ENCODE measurements around the gene BPIFB6.

Gene BPIFB6

GRCh38 chr20:33084722-33085121 lies 53.3 kb downstream of the BPIFB6 start:
- Histone ChIP-seq H3K27me3 (ENCODE audit: insufficient read depth, low read length) (no peaks in the 10 kb centered on the region), H2AFZ (ENCODE audit: insufficient read depth, low read length, poor library complexity) (no peak overlapping the region), H2BK5ac (ENCODE audit: low read depth, low read length, poor library complexity) (no peak overlapping the region), H3K27ac (ENCODE audit: low read depth, low read length) (no peak overlapping the region), H3K79me2 (ENCODE audit: control insufficient read depth, insufficient read depth, low read length, poor library complexity) (no peaks in the 10 kb centered on the region), H3K9ac (ENCODE audit: low read length) (no peak overlapping the region), H3K4me3 (ENCODE audit: low read depth, low read length) (no peak overlapping the region), H3K79me1 (ENCODE audit: low read length) (no peaks in the 10 kb centered on the region), H3K9me3 (ENCODE audit: insufficient read depth, low read depth, low read length) (peaks cover 3% of the 10 kb centered on the region), H3K14ac (ENCODE audit: low read length) (no peak overlapping the region), H3K4me1 (ENCODE audit: control insufficient read depth in 1 of 2, insufficient read depth in 2 of 2, low read length in 2 of 2) (no peaks in the 10 kb centered on the region), H4K91ac (ENCODE audit: low read depth, low read length) (no peak overlapping the region), H3K18ac (ENCODE audit: low read length) (no peak overlapping the region), H2BK12ac (ENCODE audit: low read length) (no peak overlapping the region), H4K8ac (ENCODE audit: low read depth, low read length) (no peak overlapping the region), H3K4me2 (ENCODE audit: low read length) (no peak overlapping the region), H2BK120ac (ENCODE audit: insufficient read depth, low read length, poor library complexity) (no peak overlapping the region), H2AK5ac (ENCODE audit: low read length) (no peak overlapping the region), H3K4ac (ENCODE audit: low read depth, low read length) (no peak overlapping the region), H3K23ac (ENCODE audit: low read length) (no peak overlapping the region), H3K36me3 (ENCODE audit: control insufficient read depth in 1 of 2, insufficient read depth in 2 of 2, low read length in 2 of 2) (no peaks in the 10 kb centered on the region), H4K12ac (ENCODE audit: low read depth, low read length) (no peak overlapping the region)
- DNase-seq = no peak
- no CpG with 5 or more reads among the region's 15 CpGs for WGBS (ENCODE audit: extremely low coverage, insufficient coverage, insufficient read length)

GRCh38 chr20:33086052-33086722 lies 54.7 kb downstream of the BPIFB6 start:
- no peak overlapping the region for H4K8ac ChIP-seq (ENCODE audit: low read depth, low read length)
- H3K79me1 ChIP-seq (ENCODE audit: low read length) = no peaks in the 10 kb centered on the region
- no peaks in the 10 kb centered on the region for H3K27me3 ChIP-seq (ENCODE audit: insufficient read depth, low read length)
- no peak overlapping the region for H2BK5ac ChIP-seq (ENCODE audit: low read depth, low read length, poor library complexity)
- no peaks in the 10 kb centered on the region for H3K36me3 ChIP-seq (ENCODE audit: control insufficient read depth in 1 of 2, insufficient read depth in 2 of 2, low read length in 2 of 2)
- no peak overlapping the region for H3K4me2 ChIP-seq (ENCODE audit: low read length)
- DNase-seq = no peak
- peaks cover 3% of the 10 kb centered on the region for H3K9me3 ChIP-seq (ENCODE audit: insufficient read depth, low read depth, low read length)
- no peaks in the 10 kb centered on the region for H3K4me1 ChIP-seq (ENCODE audit: control insufficient read depth in 1 of 2, insufficient read depth in 2 of 2, low read length in 2 of 2)
- H4K91ac ChIP-seq (ENCODE audit: low read depth, low read length) = no peak overlapping the region
- no peak overlapping the region for H3K27ac ChIP-seq (ENCODE audit: low read depth, low read length)
- no peak overlapping the region for H3K18ac ChIP-seq (ENCODE audit: low read length)
- no peak overlapping the region for H3K4me3 ChIP-seq (ENCODE audit: low read depth, low read length)
- H2AFZ ChIP-seq (ENCODE audit: insufficient read depth, low read length, poor library complexity) = no peak overlapping the region
- H2BK120ac ChIP-seq (ENCODE audit: insufficient read depth, low read length, poor library complexity) = no peak overlapping the region
- WGBS (ENCODE audit: extremely low coverage, insufficient coverage, insufficient read length) = no CpG with 5 or more reads among the region's 14 CpGs
- no peak overlapping the region for H3K23ac ChIP-seq (ENCODE audit: low read length)
- H2AK5ac ChIP-seq (ENCODE audit: low read length) = no peak overlapping the region
- no peak overlapping the region for H4K12ac ChIP-seq (ENCODE audit: low read depth, low read length)
- H2BK12ac ChIP-seq (ENCODE audit: low read length) = no peak overlapping the region
- H3K14ac ChIP-seq (ENCODE audit: low read length) = no peak overlapping the region
- no peak overlapping the region for H3K9ac ChIP-seq (ENCODE audit: low read length)
- no peak overlapping the region for H3K4ac ChIP-seq (ENCODE audit: low read depth, low read length)
- no peaks in the 10 kb centered on the region for H3K79me2 ChIP-seq (ENCODE audit: control insufficient read depth, insufficient read depth, low read length, poor library complexity)

- WGBS (ENCODE audit: extremely low coverage, insufficient coverage, insufficient read length) = no CpG with 5 or more reads among the region's 3 CpGs
- H4K8ac ChIP-seq (ENCODE audit: low read depth, low read length) = no peak overlapping the region
- H2BK120ac ChIP-seq (ENCODE audit: insufficient read depth, low read length, poor library complexity) = no peak overlapping the region
- H4K91ac ChIP-seq (ENCODE audit: low read depth, low read length) = no peak overlapping the region
- H3K23ac ChIP-seq (ENCODE audit: low read length) = no peak overlapping the region
- H3K27me3 ChIP-seq (ENCODE audit: insufficient read depth, low read length) = no peaks in the 10 kb centered on the region
- H3K79me2 ChIP-seq (ENCODE audit: control insufficient read depth, insufficient read depth, low read length, poor library complexity) = no peaks in the 10 kb centered on the region
- no peak overlapping the region for H3K9ac ChIP-seq (ENCODE audit: low read length)
- no peak overlapping the region for H3K18ac ChIP-seq (ENCODE audit: low read length)
- H3K4me1 ChIP-seq (ENCODE audit: control insufficient read depth in 1 of 2, insufficient read depth in 2 of 2, low read length in 2 of 2) = no peaks in the 10 kb centered on the region
- no peak overlapping the region for H3K4me2 ChIP-seq (ENCODE audit: low read length)
- no peak overlapping the region for H3K27ac ChIP-seq (ENCODE audit: low read depth, low read length)
- no peak overlapping the region for H3K4ac ChIP-seq (ENCODE audit: low read depth, low read length)
- H2AK5ac ChIP-seq (ENCODE audit: low read length) = no peak overlapping the region
- H3K9me3 ChIP-seq (ENCODE audit: insufficient read depth, low read depth, low read length) = peaks cover 3% of the 10 kb centered on the region
- no peaks in the 10 kb centered on the region for H3K79me1 ChIP-seq (ENCODE audit: low read length)
- H2BK12ac ChIP-seq (ENCODE audit: low read length) = no peak overlapping the region
- no peak overlapping the region for H4K12ac ChIP-seq (ENCODE audit: low read depth, low read length)
- no peak overlapping the region for H2AFZ ChIP-seq (ENCODE audit: insufficient read depth, low read length, poor library complexity)
- no peak for DNase-seq
- no peaks in the 10 kb centered on the region for H3K36me3 ChIP-seq (ENCODE audit: control insufficient read depth in 1 of 2, insufficient read depth in 2 of 2, low read length in 2 of 2)
- no peak overlapping the region for H2BK5ac ChIP-seq (ENCODE audit: low read depth, low read length, poor library complexity)
- no peak overlapping the region for H3K14ac ChIP-seq (ENCODE audit: low read length)
- no peak overlapping the region for H3K4me3 ChIP-seq (ENCODE audit: low read depth, low read length)
These were observed 59.7 kb downstream of the BPIFB6 start for GRCh38 chr20:33091147-33091546.

- no peaks in the 10 kb centered on the region for H3K79me2 ChIP-seq (ENCODE audit: control insufficient read depth, insufficient read depth, low read length, poor library complexity)
- H2AFZ ChIP-seq (ENCODE audit: insufficient read depth, low read length, poor library complexity) = no peak overlapping the region
These were observed 60.2 kb downstream of the BPIFB6 start for GRCh38 chr20:33091693-33092092.

More at GRCh38 chr20:33091693-33092092, 60.2 kb downstream of the BPIFB6 start:
- Histone ChIP-seq H3K27ac (ENCODE audit: low read depth, low read length) (no peak overlapping the region), H2AK5ac (ENCODE audit: low read length) (no peak overlapping the region), H3K4me2 (ENCODE audit: low read length) (no peak overlapping the region), H3K4me1 (ENCODE audit: control insufficient read depth in 1 of 2, insufficient read depth in 2 of 2, low read length in 2 of 2) (no peaks in the 10 kb centered on the region), H3K9me3 (ENCODE audit: insufficient read depth, low read depth, low read length) (peaks cover 3% of the 10 kb centered on the region), H2BK120ac (ENCODE audit: insufficient read depth, low read length, poor library complexity) (no peak overlapping the region), H3K27me3 (ENCODE audit: insufficient read depth, low read length) (no peaks in the 10 kb centered on the region), H3K4ac (ENCODE audit: low read depth, low read length) (no peak overlapping the region), H3K14ac (ENCODE audit: low read length) (no peak overlapping the region), H2BK12ac (ENCODE audit: low read length) (no peak overlapping the region), H4K91ac (ENCODE audit: low read depth, low read length) (no peak overlapping the region), H3K9ac (ENCODE audit: low read length) (no peak overlapping the region), H3K23ac (ENCODE audit: low read length) (no peak overlapping the region), H3K36me3 (ENCODE audit: control insufficient read depth in 1 of 2, insufficient read depth in 2 of 2, low read length in 2 of 2) (no peaks in the 10 kb centered on the region), H4K8ac (ENCODE audit: low read depth, low read length) (no peak overlapping the region), H2BK5ac (ENCODE audit: low read depth, low read length, poor library complexity) (no peak overlapping the region), H3K79me1 (ENCODE audit: low read length) (no peaks in the 10 kb centered on the region), H3K4me3 (ENCODE audit: low read depth, low read length) (no peak overlapping the region), H4K12ac (ENCODE audit: low read depth, low read length) (no peak overlapping the region), H3K18ac (ENCODE audit: low read length) (no peak overlapping the region)
- WGBS (ENCODE audit: extremely low coverage, insufficient coverage, insufficient read length) = no CpG with 5 or more reads among the region's 3 CpGs
- no peak for DNase-seq
